HL-60/S4 (cell line): ENCODE results near the gene SMOC2.

Experiments
- in situ Hi-C: fragments of 300-500 bp; cut with MboI; formaldehyde crosslinking; loops from 2 replicates; pipeline ENCODE4 v1.14.3; 2022; ENCODE audit warnings: low sequenced_read_pairs

The SMOC2 gene

GRCh38 chr6:168618546-168619315 is 177.7 kb downstream of the SMOC2 start:
- in situ Hi-C loops, result no loop called here

- in situ Hi-C loops, result no loop called here
Measured at GRCh38 chr6:168619560-168620314, 178.8 kb downstream of the SMOC2 start.

- in situ Hi-C loops, result no loop called here
Measured at GRCh38 chr6:168620578-168620977, 179.6 kb downstream of the SMOC2 start.

- in situ Hi-C loops, result no loop called here
Measured at GRCh38 chr6:168623736-168624135, 182.8 kb downstream of the SMOC2 start.

GRCh38 chr6:168624540-168624939 is 183.6 kb downstream of the SMOC2 start:
- in situ Hi-C loops, result no loop called here

- in situ Hi-C loops, result no loop called here
Measured at GRCh38 chr6:168624948-168625347, 184.0 kb downstream of the SMOC2 start.

GRCh38 chr6:168625602-168626001 is 184.6 kb downstream of the SMOC2 start:
- in situ Hi-C loops, result no loop called here

GRCh38 chr6:168626046-168626602 is 185.1 kb downstream of the SMOC2 start:
- in situ Hi-C loops, result no loop called here

GRCh38 chr6:168627506-168628175 is 186.7 kb downstream of the SMOC2 start:
- in situ Hi-C loops, result no loop called here

GRCh38 chr6:168628176-168628553 is 187.2 kb downstream of the SMOC2 start:
- in situ Hi-C loops, result no loop called here

GRCh38 chr6:168628732-168629245 is 187.8 kb downstream of the SMOC2 start:
- in situ Hi-C loops, result no loop called here

GRCh38 chr6:168631564-168631963 is 190.6 kb downstream of the SMOC2 start:
- in situ Hi-C loops, result no loop called here

GRCh38 chr6:168632694-168633093 is 191.7 kb downstream of the SMOC2 start:
- in situ Hi-C loops, result no loop called here

GRCh38 chr6:168634541-168635328 is 193.8 kb downstream of the SMOC2 start:
- in situ Hi-C loops, result no loop called here

- in situ Hi-C loops, result no loop called here
Measured at GRCh38 chr6:168636147-168637004, 195.4 kb downstream of the SMOC2 start.

- in situ Hi-C loops, result no loop called here
Measured at GRCh38 chr6:168637834-168638233, 196.8 kb downstream of the SMOC2 start.

GRCh38 chr6:168638468-168639271 is 197.7 kb downstream of the SMOC2 start:
- in situ Hi-C loops, result no loop called here

GRCh38 chr6:168640181-168640580 is 199.2 kb downstream of the SMOC2 start:
- in situ Hi-C loops, result no loop called here

GRCh38 chr6:168640768-168641167 is 199.8 kb downstream of the SMOC2 start:
- in situ Hi-C loops, result no loop called here
